ENCODE measurements around the gene FOXN3.

FOXN3 gene

DNA sequence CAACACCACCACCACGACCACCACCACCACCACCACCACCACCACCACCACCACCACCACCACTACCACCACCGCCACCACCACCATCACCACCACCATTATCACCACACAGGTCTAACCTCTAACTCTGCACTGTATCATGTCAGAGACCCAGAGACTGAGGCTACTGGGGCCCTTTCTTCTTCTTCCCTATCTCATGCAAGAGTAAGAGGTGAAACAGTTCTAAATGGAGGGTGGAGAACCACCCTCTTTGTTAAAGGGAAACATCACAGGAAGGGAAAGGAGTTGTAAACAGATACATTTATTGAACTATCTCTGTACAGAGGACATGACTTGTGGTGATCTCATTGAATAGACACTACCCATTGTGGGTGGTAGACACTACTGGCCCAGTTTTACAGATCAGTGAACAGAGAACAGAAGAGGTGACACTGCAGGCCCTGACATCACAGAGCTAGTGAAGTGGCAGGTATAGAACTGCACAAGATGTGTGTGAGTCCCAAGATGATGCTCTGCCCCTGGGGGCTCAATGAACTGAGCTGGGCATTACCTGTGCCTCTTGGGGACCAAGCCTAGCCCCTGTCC lies 91.6 kb downstream of the FOXN3 start:
- no peak for DNase-seq

DNA sequence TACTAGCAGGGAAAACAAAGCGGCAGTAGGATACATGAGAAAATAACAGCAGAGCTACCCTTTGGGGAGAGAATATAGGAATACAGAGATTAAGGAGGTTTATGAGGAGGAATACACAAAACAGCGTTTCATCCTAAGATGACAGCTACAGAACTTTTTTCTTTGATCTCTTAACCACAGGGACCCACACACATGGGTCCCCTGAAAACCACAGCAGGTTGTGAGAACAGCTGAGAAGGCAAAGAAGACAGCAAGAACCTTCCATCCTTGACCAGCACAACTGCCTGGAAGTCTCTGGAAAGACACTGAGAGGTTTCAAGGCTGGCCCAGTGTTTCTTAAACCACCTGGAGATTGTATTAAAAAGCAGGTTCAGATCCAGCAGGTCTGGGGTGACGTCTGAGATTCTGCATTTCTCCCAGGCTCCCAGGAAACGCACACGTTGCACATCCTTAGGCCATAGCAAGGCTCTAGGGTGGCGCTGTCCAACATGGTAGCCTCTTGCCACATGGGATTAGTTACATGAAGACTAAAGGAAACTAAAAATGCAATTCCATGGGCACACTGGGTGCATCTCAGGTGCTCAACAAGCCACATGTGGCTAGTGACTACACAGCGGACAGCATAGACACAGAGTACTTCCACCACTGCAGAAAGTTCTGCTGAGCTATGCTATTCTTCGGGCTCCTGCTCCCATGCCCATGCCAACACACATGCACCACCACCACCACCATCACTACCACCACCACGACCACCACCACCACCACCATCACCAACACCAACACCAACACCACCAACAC lies 92.3 kb downstream of the FOXN3 start:
- no peak for DNase-seq

DNA sequence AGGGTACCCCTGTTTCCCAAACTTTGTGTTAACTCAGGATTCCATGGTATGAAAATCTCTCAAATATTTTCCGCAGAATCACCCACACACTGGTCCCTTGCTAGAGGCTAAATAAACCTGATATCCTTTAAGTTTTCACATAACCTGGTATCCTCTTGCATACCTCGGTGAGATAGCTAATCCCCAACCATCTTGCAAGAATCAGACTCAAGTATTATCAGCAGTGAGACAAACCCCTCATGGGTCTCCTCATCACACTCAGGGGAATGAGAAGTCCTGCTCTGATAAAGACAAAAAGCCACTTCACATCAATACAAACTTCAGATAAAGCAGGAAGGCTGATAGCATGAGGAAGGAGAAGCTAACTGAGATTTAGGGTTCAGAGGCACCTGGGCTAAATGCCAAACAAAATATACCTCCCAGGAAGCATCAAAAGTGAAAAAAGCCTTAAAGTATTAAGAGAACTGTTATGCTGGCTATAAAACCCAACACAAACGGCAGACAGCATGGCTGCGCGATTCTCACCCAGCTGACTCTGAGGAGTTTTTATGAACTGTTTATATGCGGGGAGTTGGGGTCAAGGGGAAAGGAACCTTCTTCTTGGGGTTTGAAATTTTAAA lies 96.5 kb downstream of the FOXN3 start:
- no peak for DNase-seq

DNA sequence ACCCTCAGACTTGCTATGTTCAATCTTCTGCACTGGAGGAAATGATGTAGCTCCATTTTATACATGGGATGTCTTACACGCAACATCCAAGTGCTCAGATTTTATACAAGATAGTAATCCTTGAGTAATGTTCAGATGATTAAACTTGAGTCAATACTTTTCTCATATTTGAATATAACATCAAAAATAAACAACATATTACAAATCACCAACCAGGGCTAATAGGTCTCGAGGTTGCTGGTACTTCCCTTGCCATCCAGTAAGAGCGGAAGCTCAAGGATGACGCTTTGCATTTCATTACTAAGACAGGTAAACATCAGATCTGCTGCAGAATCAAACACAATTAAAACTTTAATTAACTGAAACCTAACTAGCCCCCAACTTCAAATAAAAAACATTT lies 97.3 kb downstream of the FOXN3 start:
- no peak for DNase-seq

DNA sequence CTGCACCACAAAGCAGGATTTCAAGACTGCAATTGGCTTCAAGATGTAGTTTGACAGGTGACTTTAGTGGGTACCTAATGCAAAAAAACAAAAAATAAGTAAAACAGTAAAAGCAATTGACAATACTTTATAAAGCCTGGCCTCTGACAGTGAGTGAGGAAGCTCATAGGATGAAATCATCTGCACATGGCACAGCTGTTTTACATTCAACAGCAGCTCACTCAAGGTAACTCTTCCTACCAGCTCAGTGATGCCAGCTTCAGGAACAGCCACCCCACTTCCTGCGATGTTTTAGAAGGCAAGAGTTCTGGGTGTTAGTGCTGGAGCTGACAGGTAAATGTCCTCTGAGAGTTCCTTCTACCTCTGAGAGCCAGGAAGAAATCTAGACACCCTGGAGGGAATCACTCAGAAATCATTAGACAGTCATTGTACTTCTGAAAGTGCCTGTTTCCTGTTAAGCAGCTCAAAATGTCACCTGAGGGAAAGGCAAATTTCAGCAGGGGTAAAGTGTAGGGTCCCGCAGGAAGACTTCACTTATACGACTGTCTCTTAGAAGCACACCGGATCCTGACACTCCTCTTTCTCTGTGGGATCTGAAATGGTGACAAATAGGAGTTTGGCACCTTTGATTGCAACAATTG lies 99.9 kb downstream of the FOXN3 start:
- no peak for DNase-seq

DNA sequence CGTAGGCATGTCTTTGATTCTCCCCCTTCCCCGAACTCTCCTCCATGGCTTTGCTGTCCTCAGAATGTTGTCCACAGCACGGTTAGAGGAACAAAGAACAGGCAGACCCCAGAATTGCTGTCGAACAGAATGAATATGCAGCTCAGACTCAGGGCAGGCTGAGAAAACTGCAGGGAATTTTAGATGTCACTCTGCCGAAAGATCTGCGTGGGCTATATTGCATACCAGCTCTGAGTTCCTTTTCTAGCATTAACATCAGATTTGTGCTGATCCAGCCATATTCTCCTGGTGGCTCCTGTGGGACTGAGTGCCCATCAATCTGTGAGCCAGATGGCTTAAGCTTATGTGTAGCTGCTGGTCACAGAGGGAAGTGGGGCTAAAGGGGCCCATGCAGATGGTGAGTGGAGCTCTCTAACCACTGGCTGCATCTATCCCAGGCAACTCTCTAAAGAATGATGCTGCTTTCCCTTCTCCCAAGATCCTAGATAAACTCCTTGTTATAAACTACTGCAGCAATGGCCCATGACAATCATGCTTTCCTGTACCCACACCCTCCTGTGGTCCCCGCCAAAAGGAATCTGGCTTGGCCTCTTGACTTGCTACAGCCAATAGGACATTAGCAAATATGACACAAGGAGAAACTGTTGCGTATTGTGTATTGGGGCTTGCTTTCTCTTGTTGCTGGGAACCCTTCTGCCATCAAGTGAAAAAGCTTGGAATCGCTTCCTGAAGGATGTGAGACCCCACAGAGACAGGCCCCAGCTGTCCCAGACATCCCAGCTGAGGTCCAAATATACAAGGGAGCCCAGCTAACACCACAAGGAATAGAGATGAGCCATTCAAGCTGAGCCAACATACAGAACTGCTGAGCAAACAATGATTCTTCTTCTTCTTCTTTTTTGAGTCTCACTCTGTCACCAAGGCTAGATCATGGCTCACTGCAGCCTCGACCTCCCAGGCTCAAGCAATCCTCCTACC lies 101.3 kb downstream of the FOXN3 start:
- DNase-seq: no peak

DNA sequence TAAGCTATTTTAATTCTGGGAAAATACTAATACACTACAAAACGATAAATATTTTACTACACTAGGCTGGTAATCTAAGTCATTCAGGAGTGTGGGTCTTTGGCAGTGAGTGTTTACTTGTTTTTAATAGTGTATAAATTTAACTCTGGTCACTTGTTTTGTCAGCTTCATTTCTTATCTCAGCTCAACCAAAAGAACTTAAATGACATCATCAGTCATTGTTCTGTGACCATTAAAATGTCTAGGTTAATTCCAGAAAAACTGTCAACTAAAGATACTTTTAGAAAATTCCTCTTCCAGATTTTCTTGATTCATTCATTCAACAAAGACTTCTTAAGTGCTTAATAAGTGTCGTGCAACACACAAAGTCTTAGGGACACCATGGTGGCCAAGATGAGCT lies 102.8 kb downstream of the FOXN3 start:
- no peak for DNase-seq

DNA sequence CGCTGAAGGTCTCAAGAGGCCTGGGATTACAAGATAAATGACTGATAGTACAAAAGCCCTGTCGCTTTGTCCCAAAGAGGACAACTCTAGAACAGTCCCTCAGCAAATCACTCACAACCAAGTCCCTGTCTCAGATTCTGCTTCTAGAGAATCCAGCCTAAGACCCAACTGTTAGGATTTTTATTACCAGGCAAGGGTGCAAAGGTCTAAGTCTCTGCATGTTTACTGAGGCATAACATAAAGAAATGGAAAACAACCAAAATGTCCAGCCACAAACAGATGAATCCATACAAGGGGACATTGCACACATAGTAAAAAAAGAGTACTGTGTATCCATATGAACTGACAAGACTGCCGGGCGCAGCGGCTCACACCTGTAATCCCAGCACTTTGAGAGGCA lies 104.1 kb downstream of the FOXN3 start:
- DNase-seq: no peak

DNA sequence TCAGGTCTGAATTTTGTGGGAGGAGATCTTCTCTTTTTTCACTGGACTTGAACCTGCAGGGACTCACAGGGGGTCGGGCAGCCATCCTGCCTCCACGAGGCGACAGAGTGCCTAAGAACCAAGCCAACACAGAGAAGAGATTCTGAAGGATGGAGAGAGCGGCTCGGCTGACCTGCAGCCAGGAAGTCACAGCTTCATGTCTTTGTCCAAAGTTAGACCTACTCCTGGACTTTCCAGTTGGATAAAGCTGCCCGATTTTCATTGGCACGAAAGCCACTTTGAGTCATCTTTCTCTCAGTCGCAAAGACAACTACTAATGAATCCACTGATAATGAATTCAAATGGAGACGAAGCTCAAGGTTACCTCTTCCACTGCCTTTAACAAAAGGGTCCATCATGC lies 106.8 kb downstream of the FOXN3 start:
- no peak for DNase-seq

DNA sequence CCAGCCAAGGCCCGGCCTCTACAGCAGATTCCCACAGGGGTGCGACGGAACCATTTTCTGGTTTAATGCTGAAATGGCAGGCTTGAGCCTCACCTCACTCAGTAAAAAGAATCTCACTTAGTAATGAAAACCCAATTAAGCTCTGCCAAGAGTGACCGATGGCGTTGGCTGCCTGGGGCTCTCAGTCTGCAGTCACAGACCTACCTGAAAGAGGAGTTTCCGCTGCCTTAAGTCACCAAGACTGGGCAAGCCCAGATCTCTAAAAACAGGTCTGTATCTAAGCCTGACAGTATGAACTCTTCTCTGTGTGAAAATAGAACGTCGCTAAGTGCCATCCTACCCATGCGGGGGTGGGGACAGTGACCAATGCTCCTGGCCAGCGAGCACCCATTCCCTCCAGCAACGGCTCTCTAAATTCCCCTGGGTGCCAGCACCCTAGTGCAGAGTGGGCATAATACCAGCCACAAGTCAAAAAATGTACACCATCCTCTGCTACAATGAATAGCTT lies 107.3 kb downstream of the FOXN3 start:
- no peak for DNase-seq

DNA sequence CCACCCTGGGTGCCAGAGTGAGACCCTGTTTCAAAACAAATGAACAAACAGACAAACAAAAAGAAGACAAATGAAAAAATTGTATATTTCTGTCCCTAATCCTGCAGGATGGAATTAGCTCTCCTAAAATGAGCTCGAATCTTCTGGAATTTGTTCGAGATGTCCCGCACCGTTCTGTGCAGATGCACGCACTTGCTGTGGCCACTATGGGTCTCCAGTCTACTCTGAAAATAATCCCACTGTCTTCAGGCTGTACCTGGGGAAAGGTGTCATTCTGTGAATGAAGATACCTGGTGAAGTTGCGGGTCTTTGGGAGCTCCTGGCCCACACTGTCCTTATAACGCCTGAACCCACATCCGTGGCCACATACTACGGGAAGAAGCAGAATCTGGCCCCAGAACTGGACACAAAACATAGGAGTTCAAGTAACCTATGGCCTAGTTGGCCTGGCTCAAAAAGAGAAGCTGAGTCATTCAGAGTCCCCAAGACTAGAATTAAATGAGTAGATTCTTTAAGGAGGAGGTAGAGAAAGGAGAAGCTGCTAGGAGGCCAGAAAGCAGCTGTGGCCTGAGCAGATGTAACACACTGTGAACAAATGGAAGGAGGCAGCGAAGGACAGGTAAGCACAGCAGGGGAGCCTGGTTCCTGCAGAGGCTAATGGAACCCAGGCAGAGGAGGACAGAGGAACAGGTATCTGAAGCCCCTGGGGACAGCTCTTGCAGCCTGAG lies 108.6 kb downstream of the FOXN3 start:
- DNase-seq: no peak

DNA sequence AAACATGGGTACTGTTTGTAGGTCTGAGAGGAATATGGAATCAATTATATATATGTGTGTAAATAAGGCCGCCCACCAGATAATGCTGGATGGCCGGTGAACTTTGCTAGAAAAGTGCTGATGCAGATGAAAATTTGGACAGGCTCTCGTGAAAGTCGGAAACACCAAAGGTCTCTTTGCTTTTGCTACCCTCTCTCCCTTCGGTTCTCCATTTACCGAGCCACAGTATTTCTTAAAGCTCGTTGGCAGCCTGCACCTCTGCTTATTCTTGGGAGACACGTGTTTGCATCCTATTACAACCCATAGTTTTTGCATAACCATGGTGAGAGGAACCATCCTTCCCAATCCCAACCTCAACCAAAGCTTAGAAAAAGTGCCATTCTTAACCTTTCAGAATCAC lies 109.6 kb downstream of the FOXN3 start:
- DNase-seq: no peak

DNA sequence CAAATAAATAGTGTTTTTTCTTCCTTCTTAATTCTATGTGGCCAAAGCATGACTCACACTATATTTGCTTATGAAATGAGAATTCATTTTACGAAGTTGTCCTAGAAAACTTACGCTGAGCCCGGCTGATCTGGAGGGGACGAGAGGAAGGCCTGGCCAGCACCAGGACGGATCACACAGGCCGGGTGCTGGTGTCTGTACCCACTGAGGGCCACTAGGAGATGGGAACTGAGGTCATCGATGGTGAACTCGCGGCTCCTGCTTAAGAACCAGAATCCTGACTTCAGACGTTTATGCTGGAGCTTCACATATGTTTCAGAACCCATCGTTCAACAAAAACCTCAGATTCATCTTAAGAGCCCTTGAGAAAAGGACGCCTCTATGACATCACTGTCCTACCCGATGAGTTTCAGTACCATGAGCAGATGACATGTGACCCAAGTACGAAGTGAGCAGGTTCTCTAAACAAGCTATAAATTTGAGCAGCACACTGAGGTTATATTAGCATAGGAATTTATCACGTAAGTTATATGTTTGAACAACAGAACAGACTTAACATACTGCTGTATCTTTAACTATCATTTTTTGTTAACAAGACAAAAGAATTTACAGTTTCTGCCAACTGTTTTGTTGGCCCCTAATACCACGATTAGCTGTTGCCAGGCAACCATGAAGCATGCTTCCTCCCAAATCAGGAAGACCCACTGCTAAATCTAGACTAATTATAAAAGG lies 111.9 kb downstream of the FOXN3 start:
- DNase-seq: peak; percentile 29

DNA sequence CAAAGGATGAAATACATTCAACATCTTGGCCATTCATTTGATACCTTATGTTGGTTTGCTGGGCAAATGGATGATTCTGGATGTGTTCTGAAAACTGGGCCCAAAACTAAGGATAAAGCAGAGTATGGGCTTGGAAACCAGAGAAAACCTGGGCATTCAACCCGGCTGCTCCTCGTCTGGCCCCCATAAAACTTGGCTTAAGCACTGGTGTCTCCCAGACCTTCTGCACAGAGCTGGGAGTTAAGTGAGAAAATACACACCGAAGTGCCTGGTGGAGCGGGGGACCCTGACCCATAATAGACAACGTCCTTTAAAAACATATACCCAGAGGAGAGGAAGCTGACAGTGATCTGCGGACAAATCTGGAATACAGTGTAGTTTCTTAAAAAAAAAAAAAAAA lies 112.5 kb downstream of the FOXN3 start:
- no peak for DNase-seq

DNA sequence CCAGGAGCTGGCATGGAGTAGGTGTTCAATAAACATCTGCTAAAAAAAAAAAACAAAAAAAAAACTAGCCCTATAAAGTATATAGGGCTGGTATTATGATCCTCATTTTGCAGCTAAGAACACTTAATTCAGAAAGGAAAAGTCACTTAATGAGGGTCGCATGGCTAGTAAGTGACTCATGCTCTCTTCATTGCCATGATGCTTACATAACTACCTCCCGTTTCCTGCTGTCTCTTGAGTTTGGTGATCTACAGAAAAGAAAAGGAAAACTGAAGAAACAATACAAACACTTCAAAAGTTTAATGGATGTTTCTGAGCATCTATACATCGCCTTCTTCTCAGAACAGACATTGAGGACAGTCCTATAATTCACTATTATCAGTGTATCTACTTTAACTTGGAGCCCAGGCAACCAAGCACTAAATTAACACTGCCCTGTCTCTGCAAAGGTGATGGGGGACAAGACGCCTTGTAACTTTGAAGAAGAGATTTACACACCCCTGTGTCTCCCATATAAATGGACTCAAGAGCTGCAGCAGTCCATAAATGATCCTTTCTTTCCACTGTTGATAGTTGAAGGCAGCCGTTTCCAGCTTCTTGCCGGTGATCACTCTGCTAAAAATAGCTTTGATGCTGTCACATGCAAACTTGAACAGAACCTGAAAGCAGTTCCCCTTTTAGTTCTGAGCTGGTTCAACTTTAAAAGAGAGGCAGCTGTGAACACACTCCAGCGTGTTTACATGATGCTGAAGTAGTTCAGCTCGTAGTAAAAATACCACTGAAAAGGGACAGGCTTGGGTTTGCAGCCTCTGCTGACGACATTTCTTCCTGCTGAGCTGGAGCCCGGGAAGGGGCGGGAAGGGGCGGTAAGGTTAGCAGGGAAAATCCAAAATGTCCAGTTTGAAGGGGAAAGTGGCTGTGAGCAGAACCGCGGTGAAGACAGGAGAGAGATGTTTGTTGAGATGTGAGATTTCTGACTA lies 113.3 kb downstream of the FOXN3 start:
- peak; percentile 56 for DNase-seq

DNA sequence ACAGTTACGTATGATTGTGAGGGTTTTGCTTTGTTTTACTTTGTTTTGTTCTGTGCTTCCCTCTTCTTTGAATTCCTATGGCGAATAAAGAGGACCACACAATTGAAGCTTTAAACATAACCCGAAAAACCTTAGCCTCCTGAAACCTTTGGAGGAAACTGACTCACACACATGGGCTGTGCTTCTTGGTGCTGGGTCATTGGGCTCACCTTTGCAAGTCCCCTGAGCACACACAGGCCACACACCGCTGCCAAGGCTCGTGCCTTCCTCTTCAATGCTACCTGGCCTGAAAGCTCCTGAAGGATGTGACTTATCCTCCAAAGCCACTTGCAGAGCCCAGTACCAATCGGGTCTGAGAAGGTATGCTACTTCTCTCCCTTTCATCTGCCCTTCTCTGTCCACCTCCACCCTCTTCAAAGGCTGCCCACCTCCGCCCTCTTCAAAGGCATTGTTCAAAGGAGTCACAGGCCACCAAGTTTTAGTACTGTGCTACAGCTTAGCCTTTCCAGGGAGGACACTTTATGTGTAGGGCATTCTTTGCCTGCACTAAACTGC lies 114.6 kb downstream of the FOXN3 start:
- no peak for DNase-seq

DNA sequence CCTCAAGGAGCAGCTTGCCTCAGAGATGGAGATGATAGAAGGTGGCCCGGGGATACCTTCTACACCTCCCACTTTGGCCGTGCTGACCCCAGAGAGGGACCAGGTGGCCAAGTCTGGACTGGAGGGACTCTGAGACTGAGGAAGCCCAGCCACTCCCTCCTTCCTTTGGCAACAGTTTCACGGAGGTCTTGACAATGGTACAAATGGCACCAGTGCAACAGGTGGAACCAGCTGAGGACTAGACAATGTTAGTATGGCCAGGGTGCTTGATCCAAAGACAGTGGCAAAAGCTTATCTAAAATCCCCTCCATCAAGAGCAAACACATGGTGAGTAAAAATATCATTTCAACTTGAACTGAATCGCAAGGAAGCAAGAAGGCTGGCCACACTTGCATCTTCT lies 117.4 kb downstream of the FOXN3 start:
- DNase-seq: no peak

DNA sequence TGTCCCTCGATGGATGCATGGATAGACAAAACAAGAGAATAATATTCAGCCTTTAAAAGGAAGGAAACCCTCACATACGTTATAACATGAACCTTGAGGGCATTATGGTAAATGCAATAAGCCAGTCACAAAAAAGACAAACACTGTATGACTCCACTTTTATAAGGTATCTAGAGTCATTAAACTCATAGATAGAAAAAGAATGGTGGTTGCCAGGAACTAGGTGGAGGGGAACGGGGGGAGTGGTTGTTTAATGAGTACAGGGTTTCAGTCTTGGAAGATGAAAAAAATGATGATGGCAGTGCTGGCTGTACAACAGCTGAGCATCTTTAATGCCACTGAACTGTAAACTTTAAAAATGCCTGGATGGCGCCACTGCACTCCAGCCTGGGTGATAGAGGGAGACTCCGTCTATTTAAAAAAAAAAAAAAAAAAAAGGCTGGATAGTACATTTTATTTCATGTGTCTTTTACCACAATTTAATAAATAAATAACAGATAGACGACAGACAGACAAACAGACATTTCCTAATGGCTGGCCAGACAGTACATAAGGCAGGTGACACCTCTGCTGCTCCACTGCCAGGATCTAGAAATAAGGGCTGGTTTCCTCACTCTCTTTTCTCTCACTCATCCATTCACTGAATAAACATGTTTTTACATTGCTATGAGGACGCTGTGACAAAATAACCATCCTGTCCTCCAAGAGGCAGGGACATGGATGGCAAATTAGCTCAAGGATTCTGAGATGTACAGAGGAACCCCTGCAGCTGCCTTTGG lies 118.8 kb downstream of the FOXN3 start:
- peak; percentile 8 for DNase-seq

Measured in NCI-H2029 (cell line).